ENCODE measurements around the gene PLCL2.

Gene PLCL2

DNA sequence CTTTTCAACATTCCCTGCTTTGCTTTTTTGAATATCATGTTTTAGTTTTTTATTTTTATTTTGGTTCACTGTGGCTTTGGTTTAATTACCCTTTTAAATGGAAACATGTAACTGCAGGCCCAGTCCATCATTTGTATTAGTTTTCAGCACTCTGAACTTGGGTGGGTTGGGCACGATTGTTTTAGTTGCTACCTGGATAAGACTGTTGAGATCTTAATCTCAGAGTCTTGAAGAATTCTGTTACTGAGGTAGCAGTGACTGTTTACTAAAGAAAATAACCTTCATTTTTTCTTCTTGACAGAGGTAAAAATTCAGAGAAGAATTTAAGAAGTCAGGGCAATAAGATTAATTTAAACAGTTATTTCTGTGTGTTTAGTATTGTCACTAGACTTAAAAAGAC is 15.2 kb downstream of the PLCL2 start:
- TF ChIP-seq CTCF (IDR thresholded peaks at IDR 0.05): no peak
- no peak for DNase-seq (ENCODE audit: low spot score)
- no peak overlapping the region for H3K27ac ChIP-seq
- no peak overlapping the region for H3K4me3 ChIP-seq

DNA sequence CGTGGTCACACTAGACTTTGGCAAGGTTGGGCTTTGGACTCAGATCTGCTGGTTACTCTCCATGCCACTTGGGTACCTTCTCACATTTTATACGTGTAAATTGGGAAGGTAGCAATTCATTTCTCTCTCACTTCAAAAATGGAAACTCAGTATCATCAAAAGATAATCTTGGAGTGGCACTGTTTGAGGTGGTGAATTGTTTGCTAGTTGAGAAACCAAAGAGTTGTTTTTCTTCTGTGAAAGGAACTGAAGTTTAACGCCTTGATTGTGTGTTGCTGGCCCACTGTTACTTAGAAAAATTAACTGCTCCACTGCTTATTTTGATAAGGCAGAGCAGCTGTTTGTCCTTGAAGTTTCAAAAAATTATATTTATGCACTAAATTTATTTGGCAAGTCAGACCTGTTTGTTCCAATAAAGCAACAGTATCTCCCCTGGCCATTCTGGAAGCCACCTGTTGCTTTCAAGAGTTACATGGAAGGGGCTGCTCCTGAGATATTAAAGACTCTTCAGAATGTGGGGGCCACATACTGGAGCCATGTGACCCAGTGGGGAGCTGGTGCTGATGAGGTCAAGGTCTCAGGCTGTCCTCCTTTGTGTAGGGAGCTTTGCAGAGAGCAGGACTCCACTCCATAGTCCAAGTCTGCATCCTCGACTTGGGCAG is 16.2 kb downstream of the PLCL2 start:
- DNase-seq (ENCODE audit: low spot score): no peak
- no peak for TF ChIP-seq CTCF (IDR thresholded peaks at IDR 0.05)
- Histone ChIP-seq H3K4me3 (no peak overlapping the region), H3K27ac (no peak overlapping the region)

- no peak for TF ChIP-seq CTCF (IDR thresholded peaks at IDR 0.05)
- no peak overlapping the region for H3K27ac ChIP-seq
Observed at GRCh38 chr3:16904423-16905417, 20.0 kb downstream of the PLCL2 start.

DNA sequence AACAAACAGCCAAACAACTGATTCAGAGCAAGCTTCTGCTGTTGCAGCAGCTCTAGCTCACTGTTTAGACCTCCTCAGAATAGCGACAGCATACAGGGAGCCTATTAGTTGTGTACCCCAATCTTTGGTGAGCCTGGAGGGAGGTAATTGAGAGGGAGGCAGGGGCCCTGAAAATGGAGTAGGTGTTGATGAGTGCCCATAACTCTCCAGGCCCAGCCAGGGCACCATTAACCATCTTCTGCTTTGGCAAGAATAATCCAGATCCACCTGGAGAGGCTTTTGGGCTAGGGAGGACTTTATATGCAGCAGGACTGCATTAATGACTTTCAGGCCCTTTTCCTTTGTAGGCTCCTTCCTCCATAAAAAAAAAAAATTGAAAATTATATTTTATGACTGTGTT is 20.9 kb downstream of the PLCL2 start:
- Histone ChIP-seq H3K27ac (no peak overlapping the region), H3K4me3 (no peak overlapping the region)
- no peak for TF ChIP-seq CTCF (IDR thresholded peaks at IDR 0.05)
- no peak for DNase-seq (ENCODE audit: low spot score)

More at GRCh38 chr3:16904423-16905417, 20.0 kb downstream of the PLCL2 start:
- no peak overlapping the region for H3K4me3 ChIP-seq
- DNase-seq (ENCODE audit: low spot score): no peak

DNA sequence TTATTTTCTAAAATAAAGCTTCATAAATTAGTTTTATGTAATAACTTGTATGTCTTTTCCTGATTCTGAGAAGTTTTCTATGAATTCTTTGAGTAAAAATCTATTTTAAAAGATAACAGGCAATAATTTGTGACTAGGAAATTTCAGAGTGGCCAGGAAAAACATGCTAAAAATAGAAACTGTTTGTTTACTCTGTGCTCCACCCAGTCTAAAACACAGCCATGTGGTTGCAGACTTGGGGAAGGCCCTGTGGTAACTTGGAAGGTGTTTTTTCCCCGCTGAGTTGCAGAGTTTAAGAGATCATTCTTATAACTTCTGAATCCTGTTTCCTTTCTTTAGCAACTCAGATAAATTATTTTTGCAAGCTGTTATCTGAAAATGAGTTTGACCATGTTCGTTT is 21.9 kb downstream of the PLCL2 start:
- DNase-seq (ENCODE audit: low spot score): no peak
- H3K27ac ChIP-seq: no peak overlapping the region
- no peak for TF ChIP-seq CTCF (IDR thresholded peaks at IDR 0.05)

GRCh38 chr3:16907243-16907642 is 22.5 kb downstream of the PLCL2 start:
- Histone ChIP-seq H3K27ac (peak overlapping the region in 1 of 2 donors; percentile 50), H3K4me3 (no peak overlapping the region)
- no peak for DNase-seq (ENCODE audit: low spot score)
- TF ChIP-seq CTCF (IDR thresholded peaks at IDR 0.05): no peak

More for the DNA sequence above, 21.9 kb downstream of the PLCL2 start:
- H3K4me3 ChIP-seq: no peak overlapping the region
